ENCODE results near the gene LAP3.

DNA sequence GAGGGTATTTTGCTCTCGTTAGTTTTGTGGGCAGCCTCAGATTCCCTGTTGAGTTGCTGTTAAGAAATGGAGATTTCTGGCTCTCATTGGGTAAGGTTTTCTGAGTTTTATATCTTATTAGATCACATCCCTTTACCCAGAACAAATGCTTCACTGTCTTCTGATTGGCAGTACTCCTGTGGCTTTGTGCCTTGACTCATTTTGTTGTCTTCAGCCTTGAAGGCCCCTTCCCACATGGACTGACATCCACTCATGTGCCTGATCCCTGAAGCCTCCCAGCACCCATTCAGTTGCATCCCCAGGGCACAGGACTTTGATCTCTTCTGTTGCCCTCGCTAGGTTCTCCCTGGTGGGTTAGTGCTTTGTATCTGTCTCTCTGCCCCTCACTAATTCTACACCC, 47.8 kb downstream of the LAP3 start:
- TF ChIP-seq EZH2 (IDR thresholded peaks at IDR 0.05): no peak
- no peak for TF ChIP-seq POLR2AphosphoS5 (IDR thresholded peaks at IDR 0.05; ENCODE audit: borderline replicate concordance, low read depth, low read length)
- TF ChIP-seq FOXP2 (optimal IDR thresholded peaks at IDR 0.05; ENCODE audit: control extremely low read depth, extremely low read length, insufficient read depth): no peak

All from SK-N-MC (cell line).